BJ (cell line): Measurements from ENCODE around the gene AGGF1. TPM values are rescaled to one million over a fixed set of nuclear protein-coding genes. Genes with fewer than 3 reads are reported as not detected.
A peak's percentile ranks its signal among the peaks of the same experiment; 100 is the strongest.

ENCODE experiments used
- CTCF ChIA-PET: fragments of 350-600 bp; formaldehyde crosslinking; extraction: SDS; loops from one replicate; lab custom pipeline; 2021; ENCODE audit warnings: antibody characterized with exemption, inconsistent platforms; lab: Yijun Ruan, JAX
- POLR2A ChIA-PET: fragments of 300-600 bp; sonication (Branson Sonifier 250); formaldehyde crosslinking; extraction: SDS; loops from one replicate; lab custom pipeline; 2021; ENCODE audit warnings: antibody characterized with exemption; lab: Charles Lee
- DNase-seq: peaks from one replicate; pipeline ENCODE4 v3.0.0-alpha.2; 2011; ENCODE audit warnings: low read depth
- H3K27me3 ChIP-seq: 2 replicates; pipeline ENCODE4 v1.6.0; 2011; ENCODE audit warnings: low read length; ENCODE audit not compliant: control insufficient read depth, insufficient read depth
- H3K36me3 ChIP-seq: 2 replicates; pipeline ENCODE4 v1.5.1; 2011; ENCODE audit warnings: low read length; ENCODE audit not compliant: control insufficient read depth, insufficient read depth
- H3K4me3 ChIP-seq: 2 replicates; pipeline ENCODE4 v1.5.1; 2011; ENCODE audit warnings: low read depth, mild to moderate bottlenecking, control low read depth, low read length
- CTCF ChIP-seq: IDR thresholded peaks from 2 replicates; pipeline ENCODE4 v1.5.1; 2011; ENCODE audit warnings: low read depth, mild to moderate bottlenecking, control low read depth, inconsistent platforms, low read length, moderate library complexity; ENCODE audit not compliant: insufficient read depth
- polyA plus RNA-seq: library from polyadenylated mRNA; depleted of rRNA; stranded (reverse); fragments of >200 nt; gene quantifications from 2 replicates; pipeline ENCODE4 v1.2.3, GENCODE V29; 2011

AGGF1 gene
- polyA plus RNA-seq, 1 experiment = 8.3 TPM

DNA sequence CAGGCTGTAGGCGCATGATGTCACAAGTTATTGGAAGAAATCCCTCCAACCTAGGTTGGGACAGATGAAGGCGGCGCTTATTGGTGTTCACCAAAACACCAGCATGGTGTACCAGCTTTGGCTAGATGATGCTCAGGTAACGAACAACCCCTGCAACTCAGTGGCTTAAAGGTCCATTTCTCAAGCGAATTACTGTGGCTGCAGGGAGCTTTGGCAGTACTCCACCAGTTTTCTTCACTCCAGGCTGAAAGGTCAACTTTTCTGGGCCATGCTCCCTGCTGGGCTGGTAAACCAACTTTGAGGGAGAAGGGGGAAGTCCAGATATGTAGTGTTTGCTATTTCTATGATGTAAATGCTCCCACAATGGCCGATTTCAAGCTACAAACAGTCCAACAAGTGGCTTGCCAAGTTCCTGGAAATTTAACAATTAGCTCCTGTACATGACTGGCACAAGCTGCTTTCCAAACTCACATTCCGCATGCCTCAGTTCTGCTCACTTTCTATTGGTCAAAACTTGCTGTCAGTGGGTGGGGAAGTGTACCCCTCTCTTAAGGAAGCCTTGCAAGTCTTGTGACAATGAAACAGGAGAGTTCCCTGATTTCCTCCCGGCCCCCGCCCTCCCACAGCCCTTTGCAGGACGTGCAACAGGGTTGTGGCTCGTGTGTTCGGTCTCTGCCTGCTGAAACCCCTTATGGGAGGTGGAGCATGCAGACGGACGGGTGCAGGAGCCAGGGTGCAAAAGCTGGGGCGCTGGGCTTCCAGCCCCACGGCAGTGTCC lies 57.5 kb downstream of the AGGF1 start:
- H3K4me3 ChIP-seq = peak overlapping the region; percentile 71
- no peaks in the 10 kb centered on the region for H3K36me3 ChIP-seq
- ChIA-PET POLR2A (interaction anchor here (0.6 kb wide), 1 partner anchor 1205 kb away, joined by 3 read pairs; no protein-coding TSS in a partner anchor), CTCF (interaction anchor here (0.6 to 4.4 kb wide), 4 partner anchors 10 to 405 kb away, joined by 3 to 27 read pairs (median 4); partner anchors contain the start of gene WDR41)
- TF ChIP-seq CTCF = no peak
- H3K27me3 ChIP-seq = no peaks in the 10 kb centered on the region
- no peak for DNase-seq

DNA sequence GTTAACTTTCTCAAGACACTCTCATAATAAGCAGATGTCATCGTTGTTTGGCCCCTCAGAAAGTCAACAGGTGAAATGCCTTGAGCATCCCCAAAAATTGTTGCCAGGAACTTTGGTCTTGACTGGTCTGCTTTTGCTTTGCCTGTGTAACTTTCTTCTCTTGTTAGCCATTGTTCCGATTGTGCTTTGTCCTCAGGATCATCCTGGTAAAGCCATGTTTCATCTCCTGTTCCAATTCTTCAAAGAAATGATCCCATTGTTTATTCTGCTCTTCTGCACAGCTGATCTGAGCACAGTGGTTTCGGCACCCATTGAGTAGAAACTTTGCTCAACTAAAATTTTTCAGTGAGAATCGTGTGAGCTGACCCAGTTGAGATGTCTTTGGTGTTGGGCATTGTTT lies 65.0 kb downstream of the AGGF1 start:
- ChIA-PET CTCF (interaction anchor here (0.5 to 1.1 kb wide), 5 partner anchors 9 to 1053 kb away, joined by 3 to 4 read pairs (median 3); no protein-coding TSS in a partner anchor), POLR2A (no interaction called here)
- no peaks in the 10 kb centered on the region for H3K36me3 ChIP-seq
- no peaks in the 10 kb centered on the region for H3K27me3 ChIP-seq
- DNase-seq = no peak
- H3K4me3 ChIP-seq = no peak overlapping the region
- no peak for TF ChIP-seq CTCF

DNA sequence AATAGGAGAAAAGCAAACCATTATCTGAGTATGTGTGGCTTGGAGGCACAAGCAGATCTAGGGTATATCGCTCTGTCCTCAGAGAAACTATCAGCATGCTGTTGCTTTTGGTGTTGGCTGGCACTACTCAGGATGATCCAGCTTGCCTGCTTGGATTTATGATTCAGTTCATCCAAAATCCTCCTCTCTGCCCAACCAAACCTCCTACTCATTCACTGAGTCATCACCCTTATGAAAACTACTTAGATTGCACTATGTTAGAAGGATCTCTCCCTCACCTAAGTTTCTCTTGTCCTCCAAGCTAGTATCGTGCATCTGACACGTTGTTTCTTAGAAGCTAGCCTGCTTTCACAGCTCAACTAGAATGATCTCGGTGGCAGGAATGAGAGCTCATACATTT lies 71.1 kb downstream of the AGGF1 start:
- CTCF ChIA-PET = interaction anchor here (0.9 kb wide), 1 partner anchor 765 kb away, joined by 3 read pairs; no protein-coding TSS in a partner anchor
- no peak for TF ChIP-seq CTCF
- no peak for DNase-seq
- Histone ChIP-seq H3K36me3 (no peaks in the 10 kb centered on the region), H3K4me3 (no peak overlapping the region), H3K27me3 (no peaks in the 10 kb centered on the region)
- POLR2A ChIA-PET = no interaction called here

DNA sequence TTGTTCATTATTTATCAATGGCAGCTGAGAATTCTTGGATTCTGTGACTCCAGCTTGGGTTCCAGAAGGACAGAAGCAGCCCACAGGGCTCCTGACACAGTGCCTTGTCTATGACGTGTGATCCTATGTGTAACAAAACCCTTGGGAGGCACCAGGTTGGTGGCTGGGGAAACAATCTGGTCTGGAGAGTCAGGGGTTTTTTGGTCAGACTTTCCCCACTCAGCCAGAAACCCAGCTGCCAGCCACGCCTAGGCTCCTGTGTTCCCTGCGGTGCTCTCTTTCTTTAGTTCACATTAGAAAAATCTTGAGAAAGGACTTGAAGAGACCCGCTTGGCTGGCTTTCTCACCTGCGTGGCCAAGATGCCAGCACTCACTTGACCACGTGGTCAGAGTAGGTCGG lies 72.3 kb downstream of the AGGF1 start:
- Histone ChIP-seq H3K4me3 (no peak overlapping the region), H3K27me3 (no peaks in the 10 kb centered on the region), H3K36me3 (no peaks in the 10 kb centered on the region)
- CTCF ChIA-PET = no interaction called here
- DNase-seq = no peak
- POLR2A ChIA-PET = no interaction called here
- TF ChIP-seq CTCF = no peak

DNA sequence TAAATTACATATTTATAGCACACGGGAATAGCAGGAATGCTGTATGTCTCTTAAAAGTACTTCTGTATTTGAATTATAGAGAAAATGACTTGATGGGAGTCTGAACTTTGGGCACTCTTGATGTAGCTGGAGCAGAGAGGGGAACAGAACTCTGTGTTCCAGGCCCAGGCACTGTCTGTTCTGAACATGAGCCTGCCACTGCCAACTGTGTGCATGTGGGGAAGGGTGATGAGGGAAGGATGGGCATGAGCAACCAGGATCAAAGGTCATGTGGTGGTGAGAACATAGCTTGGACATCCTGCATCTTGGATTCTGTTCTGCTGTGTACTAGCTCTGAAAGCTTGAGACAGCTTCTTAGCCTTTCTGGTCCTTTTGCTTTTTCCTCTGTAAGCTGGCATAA lies 73.3 kb downstream of the AGGF1 start:
- ChIA-PET CTCF (interaction anchor here (0.6 kb wide), 1 partner anchor 260 kb away, joined by 3 read pairs; no protein-coding TSS in a partner anchor), POLR2A (no interaction called here)
- H3K27me3 ChIP-seq = no peaks in the 10 kb centered on the region
- TF ChIP-seq CTCF = no peak
- no peaks in the 10 kb centered on the region for H3K36me3 ChIP-seq
- DNase-seq = no peak
- no peak overlapping the region for H3K4me3 ChIP-seq
